IgD-negative memory B cell (primary cell): ENCODE measurements around the gene DGCR8. TPM values are rescaled to one million over a fixed set of nuclear protein-coding genes. Genes with fewer than 3 reads are reported as not detected.

Experiments used
- H3K27ac Mint-ChIP-seq, 3 donors: one replicate each; pipeline ENCODE4 v1.8.0; 2020 to 2022; ENCODE audit warnings: mild to moderate bottlenecking in 3 of 3, mixed read lengths in 3 of 3, moderate library complexity in 1 of 3
- H3K27me3 Mint-ChIP-seq: one replicate; pipeline ENCODE4 v1.8.0; 2021; ENCODE audit warnings: mixed read lengths
- H3K36me3 Mint-ChIP-seq: one replicate; pipeline ENCODE4 v1.8.0; 2020; ENCODE audit warnings: mild to moderate bottlenecking, mixed read lengths
- H3K4me1 Mint-ChIP-seq, 3 donors: one replicate each; pipeline ENCODE4 v1.8.0; 2020 to 2022; ENCODE audit warnings: mixed read lengths in 3 of 3, mild to moderate bottlenecking in 1 of 3
- H3K4me3 Mint-ChIP-seq, 4 donors: one replicate each; pipeline ENCODE4 v1.8.0; 2020 to 2022; ENCODE audit warnings: mild to moderate bottlenecking in 4 of 4, mixed read lengths in 4 of 4, moderate library complexity in 3 of 4
- H3K9me3 Mint-ChIP-seq, 3 donors: one replicate each; pipeline ENCODE4 v1.8.0; 2020 to 2021; ENCODE audit warnings: mixed read lengths in 3 of 3, mild to moderate bottlenecking in 1 of 3
- polyA plus RNA-seq: library from polyadenylated mRNA; unstranded; fragments of 300-500 nt; fragmentation: Illumina TruSeq; gene quantifications from one replicate; pipeline ENCODE4 v1.2.3, GENCODE V29; 2021

The DGCR8 gene
- polyA plus RNA-seq, 1 donor from 2014 or later: 4.8 TPM

DNA sequence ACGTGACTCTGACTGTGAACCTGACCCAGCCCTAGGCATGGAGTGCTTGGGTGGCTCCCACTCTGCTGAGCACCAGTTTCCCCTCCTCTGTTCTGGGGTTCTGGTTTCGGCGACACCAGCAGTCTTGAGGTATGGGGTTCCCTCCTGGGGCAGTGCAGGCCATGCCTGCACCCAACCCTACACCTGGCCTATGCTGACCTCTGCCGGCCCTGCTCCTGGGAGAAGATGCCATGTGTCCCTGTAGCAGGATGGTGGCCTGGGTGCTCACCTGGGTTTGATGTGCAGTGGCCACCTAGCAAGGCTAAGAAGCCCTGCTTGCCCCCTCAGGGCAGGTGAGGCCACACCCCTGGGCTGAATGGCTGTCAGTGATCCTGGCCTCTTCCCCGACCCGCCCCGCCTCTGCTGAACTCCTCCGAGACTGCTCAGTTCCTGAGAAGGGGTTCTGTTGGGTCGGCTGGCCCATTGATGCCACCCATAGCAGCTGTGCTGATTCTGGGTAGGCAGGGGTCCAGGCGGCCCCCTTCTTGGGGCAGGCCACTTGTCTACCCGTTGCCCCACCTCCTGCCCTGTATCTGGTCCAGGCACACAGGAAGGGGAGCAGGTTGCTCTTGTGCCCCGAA is 54.0 kb downstream of the DGCR8 start:
- H3K4me1 Mint-ChIP-seq: peaks cover 4 to 12% (median 10%) of the 10 kb centered on the region in 3 donors

DNA sequence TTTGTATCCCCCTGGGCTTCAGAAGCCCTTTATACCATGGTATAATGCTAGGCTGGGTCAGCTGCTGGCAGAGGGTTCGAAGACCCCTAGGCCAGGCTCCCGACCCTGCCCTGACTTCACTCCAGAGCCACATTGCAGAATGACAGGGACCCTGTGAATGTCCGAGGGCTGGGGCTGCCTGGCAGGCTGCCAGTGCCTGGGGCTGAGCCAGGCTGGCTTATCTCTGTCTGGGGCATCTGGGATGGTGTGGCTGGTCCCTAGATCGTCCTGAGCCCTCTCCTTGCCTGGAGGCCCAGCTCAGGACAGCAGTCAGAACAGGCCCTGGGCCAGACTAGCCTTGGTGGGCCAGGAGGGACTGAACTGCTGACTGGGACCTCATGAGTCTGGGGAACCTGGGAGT is 55.2 kb downstream of the DGCR8 start:
- Mint-ChIP-seq H3K27ac (no peak overlapping the region), H3K9me3 (no peaks in the 10 kb centered on the region), H3K4me1 (peaks cover 4 to 11% (median 10%) of the 10 kb centered on the region in 3 donors), H3K27me3 (no peaks in the 10 kb centered on the region), H3K36me3 (no peaks in the 10 kb centered on the region), H3K4me3 (peak overlapping the region in 1 of 4 donors; percentile 61)

More for the DNA sequence above, 54.0 kb downstream of the DGCR8 start:
- Mint-ChIP-seq H3K36me3 (no peaks in the 10 kb centered on the region), H3K9me3 (no peaks in the 10 kb centered on the region), H3K27ac (no peak overlapping the region), H3K27me3 (no peaks in the 10 kb centered on the region), H3K4me3 (peak overlapping the region; percentile 57 to 91 (median 68))

GRCh38 chr22:20135806-20136602 is 56.0 kb downstream of the DGCR8 start:
- H3K4me1 Mint-ChIP-seq: peaks cover 4 to 11% (median 10%) of the 10 kb centered on the region in 3 donors
- H3K27me3 Mint-ChIP-seq: no peaks in the 10 kb centered on the region
- peak overlapping the region in 1 of 4 donors; percentile 61 for H3K4me3 Mint-ChIP-seq
- H3K27ac Mint-ChIP-seq: peak overlapping the region in 1 of 3 donors; percentile 84
- H3K9me3 Mint-ChIP-seq: no peaks in the 10 kb centered on the region
- no peaks in the 10 kb centered on the region for H3K36me3 Mint-ChIP-seq

GRCh38 chr22:20136603-20136873 is 56.5 kb downstream of the DGCR8 start:
- Mint-ChIP-seq H3K4me1 (peaks cover 4 to 11% (median 10%) of the 10 kb centered on the region in 3 donors), H3K27ac (peak overlapping the region in 1 of 3 donors; percentile 84)

GRCh38 chr22:20137113-20137512 is 57.1 kb downstream of the DGCR8 start:
- no peak overlapping the region for H3K27ac Mint-ChIP-seq
- H3K36me3 Mint-ChIP-seq: no peaks in the 10 kb centered on the region
- H3K27me3 Mint-ChIP-seq: no peaks in the 10 kb centered on the region
- H3K4me3 Mint-ChIP-seq: no peak overlapping the region
- H3K9me3 Mint-ChIP-seq: no peaks in the 10 kb centered on the region
- H3K4me1 Mint-ChIP-seq: peaks cover 4 to 11% (median 10%) of the 10 kb centered on the region in 3 donors

More at GRCh38 chr22:20136603-20136873, 56.5 kb downstream of the DGCR8 start:
- no peaks in the 10 kb centered on the region for H3K36me3 Mint-ChIP-seq
- no peaks in the 10 kb centered on the region for H3K27me3 Mint-ChIP-seq
- peak overlapping the region in 1 of 4 donors; percentile 27 for H3K4me3 Mint-ChIP-seq
- H3K9me3 Mint-ChIP-seq: no peaks in the 10 kb centered on the region

DNA sequence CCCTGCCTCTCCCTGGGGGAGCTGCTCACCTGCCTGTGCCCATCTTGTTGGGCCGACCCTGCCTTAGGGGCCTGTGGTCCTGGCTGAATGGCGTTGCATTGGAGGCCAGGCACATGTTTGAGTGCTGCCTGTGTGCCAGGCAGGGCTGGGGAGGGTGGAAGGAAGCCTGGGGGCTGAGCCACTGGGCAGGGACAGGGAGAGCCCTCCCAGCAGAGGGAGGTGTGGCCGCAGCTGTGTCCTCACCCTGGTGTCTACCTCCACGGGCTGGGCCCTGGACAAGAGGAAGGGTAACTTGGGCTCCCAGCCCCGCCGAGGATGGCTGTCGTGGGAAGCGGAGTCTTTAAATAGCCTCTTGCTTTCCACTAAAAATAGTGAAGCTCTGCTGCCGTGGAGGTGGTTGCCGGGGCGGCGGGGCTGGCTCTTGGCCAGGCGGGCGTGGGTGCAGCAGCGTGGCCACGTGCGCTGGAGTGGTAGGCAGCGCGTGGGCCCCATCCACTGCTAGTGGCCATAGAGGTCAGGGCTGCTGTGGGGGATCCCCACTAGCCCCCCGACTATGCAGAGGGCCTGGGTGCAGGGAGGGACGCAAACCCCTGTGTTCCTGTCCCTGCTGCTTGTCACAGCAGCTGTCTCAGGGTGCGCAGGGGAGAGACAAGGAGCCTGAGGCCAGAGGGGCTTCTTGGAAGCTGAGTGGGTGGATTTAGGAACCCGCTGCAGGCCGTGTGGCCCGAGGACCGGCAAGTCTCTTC is 57.8 kb downstream of the DGCR8 start:
- H3K27ac Mint-ChIP-seq: peak overlapping the region in 1 of 3 donors; percentile 83

GRCh38 chr22:20138417-20138738 is 58.3 kb downstream of the DGCR8 start:
- no peaks in the 10 kb centered on the region for H3K9me3 Mint-ChIP-seq
- H3K4me3 Mint-ChIP-seq: peak overlapping the region in 1 of 4 donors; percentile 49
- H3K27ac Mint-ChIP-seq: no peak overlapping the region
- H3K27me3 Mint-ChIP-seq: no peaks in the 10 kb centered on the region
- peaks cover 4 to 11% (median 6%) of the 10 kb centered on the region in 3 donors for H3K4me1 Mint-ChIP-seq
- no peaks in the 10 kb centered on the region for H3K36me3 Mint-ChIP-seq

More for the DNA sequence above, 57.8 kb downstream of the DGCR8 start:
- no peaks in the 10 kb centered on the region for H3K9me3 Mint-ChIP-seq
- H3K4me1 Mint-ChIP-seq: peaks cover 4 to 11% (median 10%) of the 10 kb centered on the region in 3 donors
- no peak overlapping the region for H3K4me3 Mint-ChIP-seq
- no peaks in the 10 kb centered on the region for H3K27me3 Mint-ChIP-seq
- no peaks in the 10 kb centered on the region for H3K36me3 Mint-ChIP-seq

DNA sequence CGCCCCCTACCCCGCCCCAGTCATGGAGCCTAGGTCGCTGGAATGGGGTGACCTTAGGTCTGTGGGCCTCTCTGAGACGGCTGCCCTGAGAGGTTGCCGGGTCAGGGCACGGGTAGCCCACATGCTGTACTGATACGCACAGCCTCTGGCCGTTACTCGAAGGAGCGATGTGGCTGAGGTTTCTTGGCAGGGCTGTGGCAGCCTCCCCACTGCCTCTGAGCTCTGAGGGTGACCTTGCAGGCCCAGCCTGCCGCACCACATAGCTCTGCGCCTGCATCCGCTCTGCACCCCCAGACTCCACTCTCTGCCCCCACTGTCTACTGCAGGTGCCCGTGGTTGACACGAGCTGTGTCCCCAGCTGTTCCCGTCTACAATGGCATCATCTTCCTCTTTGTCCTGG is 58.8 kb downstream of the DGCR8 start:
- Mint-ChIP-seq H3K27me3 (no peaks in the 10 kb centered on the region), H3K36me3 (no peaks in the 10 kb centered on the region), H3K4me1 (peaks cover 4 to 11% (median 6%) of the 10 kb centered on the region in 3 donors), H3K27ac (no peak overlapping the region), H3K4me3 (no peak overlapping the region), H3K9me3 (no peaks in the 10 kb centered on the region)

DNA sequence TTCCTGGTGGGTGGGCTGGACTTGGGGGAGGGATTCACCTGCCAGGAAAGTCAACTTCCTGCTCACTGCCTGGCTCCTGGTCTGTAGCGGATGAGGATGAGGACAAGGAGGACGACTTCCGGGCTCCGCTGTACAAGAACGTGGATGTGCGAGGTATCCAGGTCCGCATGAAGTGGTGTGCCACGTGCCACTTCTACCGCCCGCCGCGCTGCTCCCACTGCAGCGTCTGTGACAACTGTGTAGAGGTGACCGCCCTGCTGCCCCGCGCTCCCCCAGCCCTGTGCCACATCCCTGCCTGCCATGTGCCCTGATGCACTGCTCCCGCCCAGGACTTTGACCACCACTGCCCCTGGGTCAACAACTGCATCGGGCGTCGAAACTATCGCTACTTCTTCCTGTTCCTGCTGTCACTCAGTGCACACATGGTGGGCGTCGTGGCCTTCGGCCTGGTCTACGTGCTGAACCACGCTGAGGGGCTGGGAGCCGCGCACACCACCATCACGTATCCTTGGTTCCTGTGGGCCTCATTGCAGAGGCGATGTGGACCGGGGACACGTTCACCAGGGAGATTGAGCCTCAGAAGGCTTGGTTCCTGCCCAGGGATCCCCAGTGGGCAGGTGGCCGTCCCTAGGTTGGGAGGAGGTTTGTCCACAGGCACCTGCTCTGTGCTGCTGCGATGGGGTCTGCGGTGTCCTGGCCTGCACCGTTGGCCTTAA is 59.5 kb downstream of the DGCR8 start:
- H3K9me3 Mint-ChIP-seq: no peaks in the 10 kb centered on the region
- H3K4me1 Mint-ChIP-seq: peaks cover 1 to 7% (median 6%) of the 10 kb centered on the region in 3 donors
- H3K27ac Mint-ChIP-seq: no peak overlapping the region
- no peak overlapping the region for H3K4me3 Mint-ChIP-seq
- no peaks in the 10 kb centered on the region for H3K27me3 Mint-ChIP-seq
- H3K36me3 Mint-ChIP-seq: no peaks in the 10 kb centered on the region

- Mint-ChIP-seq H3K9me3 (no peaks in the 10 kb centered on the region), H3K36me3 (no peaks in the 10 kb centered on the region), H3K27ac (no peak overlapping the region), H3K4me3 (no peak overlapping the region), H3K4me1 (peaks cover 0 to 6% (median 6%) of the 10 kb centered on the region in 3 donors), H3K27me3 (no peaks in the 10 kb centered on the region)
Measured at GRCh38 chr22:20140107-20140445, 60.0 kb downstream of the DGCR8 start.

DNA sequence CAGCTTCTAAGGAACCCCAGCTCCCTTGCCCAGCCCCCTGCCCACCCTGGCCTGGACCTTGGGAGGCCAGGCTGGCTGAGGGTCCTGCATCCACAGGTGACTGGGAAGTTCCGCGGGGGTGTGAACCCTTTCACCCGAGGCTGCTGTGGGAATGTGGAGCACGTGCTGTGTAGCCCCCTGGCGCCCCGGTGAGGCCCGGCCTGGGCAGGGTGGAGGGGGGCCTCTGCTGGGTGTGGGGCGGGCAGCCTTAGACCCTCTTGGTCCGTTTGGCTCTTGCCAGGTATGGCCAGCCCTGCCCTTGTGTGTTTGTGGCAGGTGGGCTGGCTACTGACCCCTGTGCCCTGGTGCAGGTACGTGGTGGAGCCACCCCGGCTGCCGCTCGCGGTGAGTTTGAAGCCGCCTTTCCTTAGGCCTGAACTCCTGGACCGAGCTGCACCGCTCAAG is 60.5 kb downstream of the DGCR8 start:
- H3K36me3 Mint-ChIP-seq: no peaks in the 10 kb centered on the region
- no peaks in the 10 kb centered on the region for H3K27me3 Mint-ChIP-seq
- H3K9me3 Mint-ChIP-seq: no peaks in the 10 kb centered on the region
- peaks cover 0 to 6% (median 5%) of the 10 kb centered on the region in 3 donors for H3K4me1 Mint-ChIP-seq
- H3K4me3 Mint-ChIP-seq: no peak overlapping the region
- H3K27ac Mint-ChIP-seq: no peak overlapping the region

DNA sequence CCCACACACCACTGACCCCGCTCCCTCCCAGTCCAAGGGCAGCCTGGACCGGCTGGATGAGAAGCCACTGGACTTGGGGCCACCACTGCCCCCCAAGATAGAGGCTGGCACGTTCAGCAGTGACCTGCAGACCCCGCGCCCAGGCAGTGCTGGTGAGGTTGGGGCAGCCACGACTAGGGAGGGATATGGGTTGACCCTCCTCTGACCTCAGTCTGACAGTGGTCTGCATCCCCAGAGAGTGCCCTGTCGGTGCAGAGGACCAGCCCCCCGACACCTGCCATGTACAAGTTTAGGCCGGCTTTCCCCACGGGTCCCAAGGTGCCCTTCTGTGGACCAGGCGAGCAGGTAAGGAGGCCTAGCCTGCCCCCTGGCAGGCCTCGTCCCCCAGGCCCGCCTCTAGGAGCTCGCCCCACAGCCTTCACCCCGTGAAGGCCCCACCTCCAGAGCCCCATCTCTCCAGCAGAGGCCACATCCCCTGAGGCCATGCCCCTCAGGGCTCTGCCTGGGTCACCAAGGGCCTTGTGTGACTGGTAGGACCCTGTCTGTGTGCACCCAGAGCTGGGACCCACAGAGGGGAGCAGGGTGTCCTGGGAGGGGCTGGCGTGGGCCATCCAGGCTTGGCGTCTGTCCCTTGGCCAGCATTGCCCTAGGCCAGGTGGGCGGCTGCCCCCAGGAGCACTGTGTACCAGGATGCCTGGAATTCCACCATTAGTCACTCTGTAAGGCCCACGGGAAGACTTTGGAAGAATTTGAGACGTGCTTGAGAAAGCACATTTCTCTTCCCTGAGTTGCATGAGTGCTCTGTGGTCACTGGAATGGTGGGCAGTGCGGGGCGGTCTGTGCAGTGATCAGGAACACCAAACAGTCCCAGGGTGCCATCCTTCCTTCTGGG is 61.4 kb downstream of the DGCR8 start:
- peaks cover 0 to 5% (median 2%) of the 10 kb centered on the region in 3 donors for H3K4me1 Mint-ChIP-seq
- H3K4me3 Mint-ChIP-seq: no peak overlapping the region
- H3K9me3 Mint-ChIP-seq: no peaks in the 10 kb centered on the region
- no peaks in the 10 kb centered on the region for H3K27me3 Mint-ChIP-seq
- H3K36me3 Mint-ChIP-seq: no peaks in the 10 kb centered on the region
- H3K27ac Mint-ChIP-seq: no peak overlapping the region

DNA sequence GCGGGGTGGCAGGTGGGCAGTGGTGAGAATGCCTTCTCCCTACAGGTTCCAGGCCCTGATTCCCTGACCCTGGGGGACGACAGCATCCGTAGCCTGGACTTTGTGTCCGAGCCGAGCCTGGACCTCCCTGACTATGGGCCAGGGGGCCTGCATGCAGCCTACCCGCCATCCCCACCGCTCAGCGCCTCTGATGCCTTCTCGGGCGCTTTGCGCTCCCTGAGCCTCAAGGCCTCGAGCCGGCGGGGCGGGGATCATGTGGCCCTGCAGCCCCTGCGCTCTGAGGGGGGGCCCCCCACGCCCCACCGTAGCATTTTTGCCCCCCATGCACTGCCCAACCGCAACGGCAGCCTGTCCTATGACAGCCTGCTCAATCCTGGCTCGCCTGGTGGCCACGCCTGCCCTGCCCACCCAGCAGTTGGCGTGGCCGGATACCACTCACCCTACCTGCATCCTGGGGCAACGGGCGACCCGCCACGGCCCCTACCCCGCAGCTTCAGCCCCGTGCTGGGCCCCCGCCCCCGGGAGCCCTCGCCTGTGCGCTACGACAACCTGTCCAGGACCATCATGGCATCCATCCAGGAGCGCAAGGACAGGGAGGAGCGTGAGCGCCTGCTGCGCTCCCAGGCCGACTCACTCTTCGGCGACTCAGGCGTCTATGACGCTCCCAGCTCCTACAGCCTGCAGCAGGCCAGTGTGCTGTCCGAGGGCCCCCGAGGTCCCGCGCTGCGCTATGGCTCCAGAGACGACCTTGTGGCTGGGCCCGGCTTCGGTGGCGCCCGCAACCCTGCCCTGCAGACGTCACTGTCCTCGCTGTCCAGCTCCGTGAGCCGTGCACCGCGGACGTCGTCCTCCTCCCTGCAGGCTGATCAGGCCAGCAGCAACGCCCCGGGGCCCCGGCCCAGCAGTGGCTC is 62.9 kb downstream of the DGCR8 start:
- H3K4me3 Mint-ChIP-seq: no peak overlapping the region
- no peaks in the 10 kb centered on the region for H3K27me3 Mint-ChIP-seq
- H3K9me3 Mint-ChIP-seq: no peaks in the 10 kb centered on the region
- H3K27ac Mint-ChIP-seq: no peak overlapping the region
- peaks cover 0 to 3% (median 0%) of the 10 kb centered on the region in 3 donors for H3K4me1 Mint-ChIP-seq
- H3K36me3 Mint-ChIP-seq: no peaks in the 10 kb centered on the region
